Keratinocyte (primary cell): ENCODE data around the gene UBAC2. TPM values are rescaled to one million over a fixed set of nuclear protein-coding genes. Genes with fewer than 3 reads are reported as not detected.

Experiments used
- DNase-seq: peaks from one replicate; pipeline ENCODE4 v3.0.0-alpha.2; 2011; ENCODE audit warnings: low read depth, missing footprints, low spot score
- FAIRE-seq: peaks from 2 replicates; lab custom pipeline; 2011; peaks lifted over from hg19 to GRCh38; lab: Jason Lieb, UNC
- H2AFZ ChIP-seq: 2 replicates; pipeline ENCODE4 v1.6.0; 2012; ENCODE audit warnings: low read length, control low read depth, inconsistent platforms; ENCODE audit not compliant: control insufficient read depth
- H3K27ac ChIP-seq: 2 replicates; pipeline ENCODE4 v1.5.1; 2011; ENCODE audit warnings: low read length; ENCODE audit not compliant: control insufficient read depth, insufficient read depth
- H3K27me3 ChIP-seq: 3 replicates; pipeline ENCODE4 v1.6.0; 2011; ENCODE audit warnings: low read length; ENCODE audit not compliant: control insufficient read depth, insufficient read depth; ENCODE audit errors: extremely low read depth
- H3K36me3 ChIP-seq, 2 experiments: 2 replicates in 1 of 2; 3 replicates in 1 of 2; pipeline ENCODE4 v1.5.1; 2011; ENCODE audit warnings: low read length in 2 of 2, mild to moderate bottlenecking in 1 of 2; ENCODE audit not compliant: control insufficient read depth in 2 of 2, insufficient read depth in 2 of 2; ENCODE audit errors: extremely low read depth in 1 of 2
- H3K4me1 ChIP-seq: 3 replicates; pipeline ENCODE4 v1.5.1; 2011; ENCODE audit warnings: low read length; ENCODE audit not compliant: control insufficient read depth, insufficient read depth; ENCODE audit errors: extremely low read depth
- H3K4me2 ChIP-seq: 3 replicates; pipeline ENCODE4 v1.6.0; 2011; ENCODE audit warnings: low read depth, low read length; ENCODE audit not compliant: control insufficient read depth, insufficient read depth; ENCODE audit errors: extremely low read depth
- H3K4me3 ChIP-seq, 3 experiments: fragments of 200-600 bp in 1 of 3; sonication (generic) in 1 of 3; 2 replicates in 2 of 3; 3 replicates in 1 of 3; pipeline ENCODE4 v1.5.1; 2011 to 2016; ENCODE audit warnings: low read length in 3 of 3, mild to moderate bottlenecking in 3 of 3, control low read depth in 2 of 3, inconsistent platforms in 1 of 3, low read depth in 1 of 3, mixed read lengths in 1 of 3, mixed run types in 1 of 3, moderate library complexity in 1 of 3; ENCODE audit not compliant: control insufficient read depth in 2 of 3, insufficient read depth in 2 of 3; ENCODE audit errors: extremely low read depth in 1 of 3
- H3K79me2 ChIP-seq: 2 replicates; pipeline ENCODE4 v1.6.0; 2012; ENCODE audit warnings: low read length; ENCODE audit not compliant: control insufficient read depth, insufficient read depth
- H3K9ac ChIP-seq: 3 replicates; pipeline ENCODE4 v1.6.0; 2011; ENCODE audit warnings: low read length; ENCODE audit not compliant: control insufficient read depth, insufficient read depth; ENCODE audit errors: extremely low read depth
- H3K9me1 ChIP-seq: 3 replicates; pipeline ENCODE4 v1.6.0; 2011; ENCODE audit warnings: low read length; ENCODE audit not compliant: control insufficient read depth, insufficient read depth; ENCODE audit errors: extremely low read depth
- H3K9me3 ChIP-seq: 2 replicates; pipeline ENCODE4 v1.5.1; 2012; ENCODE audit warnings: low read depth, low read length; ENCODE audit not compliant: control insufficient read depth
- H4K20me1 ChIP-seq: 3 replicates; pipeline ENCODE4 v1.6.0; 2011; ENCODE audit warnings: low read length; ENCODE audit not compliant: control insufficient read depth, insufficient read depth; ENCODE audit errors: extremely low read depth
- CTCF ChIP-seq, 3 experiments: IDR thresholded peaks in 1 of 3; conservative IDR thresholded peaks in 1 of 3; optimal IDR thresholded peaks in 1 of 3; 2 replicates in 2 of 3; 3 replicates in 1 of 3; pipeline versions ENCODE3 to v1.5.1; 2011; ENCODE audit warnings: low read length in 3 of 3, mild to moderate bottlenecking in 3 of 3, moderate library complexity in 2 of 3, control low read depth in 1 of 3, inconsistent platforms in 1 of 3; ENCODE audit not compliant: insufficient read depth in 2 of 3; ENCODE audit errors: extremely low read depth in 1 of 3
- EZH2 ChIP-seq: IDR thresholded peaks from one replicate; pipeline ENCODE4 v1.6.1; 2012; ENCODE audit warnings: inconsistent platforms, mild to moderate bottlenecking, low read length, moderate library complexity
- dilution Hi-C: fragments of 300-500 bp; cut with MboI; formaldehyde crosslinking; loops from one replicate; pipeline ENCODE4 v1.7.0; 2020; ENCODE audit warnings: low sequenced_read_pairs; ENCODE audit not compliant: extremely low pct_ligation_motif_present
- polyA plus RNA-seq, 5 experiments: library from polyadenylated mRNA; depleted of rRNA in 3 of 5; stranded (reverse) in 3 of 5; stranded (forward) in 1 of 5; unstranded in 1 of 5; fragments of >200 nt; gene quantifications; 1 replicate in 1 of 5; 2 replicates in 3 of 5; 3 replicates in 1 of 5; pipeline versions ENCODE4 v1.2.1 to v1.2.3, GENCODE V29; 2011 to 2012; ENCODE audit warnings: missing spikeins in 2 of 5, low read depth in 1 of 5, low replicate concordance in 1 of 5

The UBAC2 gene
- polyA plus RNA-seq, 1 donor (not counting 4 experiments of a cell fraction or from before 2014, with no cell fraction given), result 104 TPM

DNA sequence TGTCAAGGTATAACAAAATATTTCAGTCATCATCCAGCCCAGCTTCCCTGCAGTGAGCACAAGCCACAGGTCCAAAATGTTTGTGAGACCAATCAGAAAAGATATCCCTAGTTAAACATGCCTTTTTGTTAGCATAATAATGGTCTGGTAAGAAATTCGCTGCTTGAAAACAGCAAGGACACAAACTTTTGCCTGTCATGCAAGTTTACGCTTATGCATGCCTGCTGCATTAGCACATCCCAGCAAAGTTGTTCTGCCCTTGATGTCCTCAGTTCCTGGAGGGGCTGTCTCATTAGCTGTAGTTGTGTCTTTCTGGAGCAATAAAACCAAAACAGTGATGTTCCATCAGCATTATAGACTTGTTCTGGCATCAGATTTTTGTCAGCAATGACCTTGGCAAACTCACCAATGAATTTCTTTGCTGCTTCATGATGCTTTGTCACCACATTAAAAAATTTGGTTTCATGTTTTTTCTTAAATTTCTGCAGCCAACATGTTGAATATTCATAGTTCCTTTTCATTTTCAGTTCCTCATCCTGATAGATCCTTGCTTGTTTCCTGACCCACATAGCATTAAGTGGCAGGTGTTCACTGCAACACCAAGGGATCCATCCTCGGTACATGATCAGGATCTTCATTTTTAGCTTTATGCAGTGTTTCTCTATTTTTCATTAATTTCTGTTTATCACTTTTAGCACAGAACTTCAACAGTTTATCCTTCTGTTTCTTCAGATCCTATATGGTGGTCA is 178.5 kb downstream of the UBAC2 start:
- Histone ChIP-seq H3K9me1 (no peaks in the 10 kb centered on the region), H3K79me2 (no peaks in the 10 kb centered on the region), H3K4me3 (no peak overlapping the region), H3K9ac (no peak overlapping the region), H3K27me3 (no peaks in the 10 kb centered on the region), H3K36me3 (peaks cover 0 to 3% of the 10 kb centered on the region in 2 experiments), H3K4me2 (no peak overlapping the region), H4K20me1 (no peaks in the 10 kb centered on the region), H3K27ac (no peak overlapping the region), H3K9me3 (no peaks in the 10 kb centered on the region), H3K4me1 (no peaks in the 10 kb centered on the region), H2AFZ (no peak overlapping the region)
- dilution Hi-C loops, result no loop called here
- FAIRE-seq (no peak), DNase-seq (no peak)
- TF ChIP-seq CTCF (optimal IDR thresholded peaks at IDR 0.05 in 1 of 3, IDR thresholded peaks at IDR 0.05 in 1 of 3, conservative IDR thresholded peaks at IDR 0.05 in 1 of 3; ENCODE audit: extremely low read depth in 1 of 3, insufficient read depth in 2 of 3, low read length in 3 of 3), result no peak
- no peak for TF ChIP-seq EZH2

- H3K79me2 ChIP-seq, result no peaks in the 10 kb centered on the region
- no peaks in the 10 kb centered on the region for H3K27me3 ChIP-seq
- TF ChIP-seq EZH2 (no peak), CTCF (optimal IDR thresholded peaks at IDR 0.05 in 1 of 3, IDR thresholded peaks at IDR 0.05 in 1 of 3, conservative IDR thresholded peaks at IDR 0.05 in 1 of 3; ENCODE audit: extremely low read depth in 1 of 3, insufficient read depth in 2 of 3, low read length in 3 of 3) (no peak)
- no peak for FAIRE-seq
- no peak overlapping the region for H2AFZ ChIP-seq
- no peak overlapping the region for H3K4me2 ChIP-seq
- H3K9me3 ChIP-seq, result no peaks in the 10 kb centered on the region
- H3K4me3 ChIP-seq, result no peak overlapping the region
- dilution Hi-C loops, result no loop called here
- no peaks in the 10 kb centered on the region for H4K20me1 ChIP-seq
- H3K9me1 ChIP-seq, result no peaks in the 10 kb centered on the region
- H3K4me1 ChIP-seq, result no peaks in the 10 kb centered on the region
- no peak for DNase-seq
- no peak overlapping the region for H3K9ac ChIP-seq
- H3K27ac ChIP-seq, result no peak overlapping the region
- H3K36me3 ChIP-seq, result peaks cover 0 to 3% of the 10 kb centered on the region in 2 experiments
Measured at GRCh38 chr13:99379856-99380801, 179.5 kb downstream of the UBAC2 start.
